ENCODE measurements around the gene CAMTA1. TPM values are rescaled to one million over a fixed set of nuclear protein-coding genes. Genes with fewer than 3 reads are reported as not detected.

The CAMTA1 gene
- total and polyA plus RNA-seq, 12 donors: 123 to 265 (median 142) TPM

- 74 to 81% methylated on average over 23 of the region's 23 CpGs for WGBS, 2 donors
- no peaks in the 10 kb centered on the region for H3K9me3 ChIP-seq
- peaks cover 0 to 13% (median 0%) of the 10 kb centered on the region in 9 donors for H3K4me1 ChIP-seq
- H3K27me3 ChIP-seq: peaks cover 0 to 22% (median 0%) of the 10 kb centered on the region in 7 donors
- no peak for TF ChIP-seq CTCF (IDR thresholded peaks at IDR 0.05)
- H3K27ac ChIP-seq: no peak overlapping the region
- ATAC-seq: no peak
- no peak for DNase-seq
- intact Hi-C loops (cut with DNase I): no loop called here
- no peak overlapping the region for H3K4me3 ChIP-seq
- no peaks in the 10 kb centered on the region for H3K36me3 ChIP-seq
These were observed 751.0 kb downstream of the CAMTA1 start for GRCh38 chr1:7535934-7536878.

GRCh38 chr1:7536891-7537591 is 751.8 kb downstream of the CAMTA1 start:
- Histone ChIP-seq H3K27me3 (peaks cover 0 to 22% (median 0%) of the 10 kb centered on the region in 7 donors), H3K9me3 (no peaks in the 10 kb centered on the region), H3K36me3 (no peaks in the 10 kb centered on the region), H3K27ac (no peak overlapping the region), H3K4me3 (no peak overlapping the region), H3K4me1 (peaks cover 0 to 13% (median 0%) of the 10 kb centered on the region in 9 donors)
- DNase-seq (no peak), ATAC-seq (no peak)
- WGBS, 2 donors: 73 to 75% methylated on average over 20 of the region's 20 CpGs
- TF ChIP-seq CTCF (IDR thresholded peaks at IDR 0.05): no peak
- intact Hi-C loops (cut with DNase I): no loop called here

- H3K9me3 ChIP-seq: no peaks in the 10 kb centered on the region
- H3K27me3 ChIP-seq: peaks cover 0 to 22% (median 0%) of the 10 kb centered on the region in 7 donors
- TF ChIP-seq CTCF (IDR thresholded peaks at IDR 0.05): no peak
- peaks cover 0 to 13% (median 0%) of the 10 kb centered on the region in 9 donors for H3K4me1 ChIP-seq
- no peaks in the 10 kb centered on the region for H3K36me3 ChIP-seq
- no peak for DNase-seq
- H3K27ac ChIP-seq: peak overlapping the region in 1 of 10 donors; percentile 47
- peak in 3 of 8 donors; percentile 22 to 51 (median 33) for ATAC-seq
- intact Hi-C loops (cut with DNase I): no loop called here
- WGBS, 2 donors: 75% methylated on average over 6 of the region's 6 CpGs
- no peak overlapping the region for H3K4me3 ChIP-seq
These were observed 752.8 kb downstream of the CAMTA1 start for GRCh38 chr1:7538033-7538432.
